ENCODE data around the gene TRIM29. TPM values are rescaled to one million over a fixed set of nuclear protein-coding genes. Genes with fewer than 3 reads are reported as not detected.

TRIM29 gene
- total RNA-seq, 1 experiment from 2014 or later, result 293 TPM

DNA sequence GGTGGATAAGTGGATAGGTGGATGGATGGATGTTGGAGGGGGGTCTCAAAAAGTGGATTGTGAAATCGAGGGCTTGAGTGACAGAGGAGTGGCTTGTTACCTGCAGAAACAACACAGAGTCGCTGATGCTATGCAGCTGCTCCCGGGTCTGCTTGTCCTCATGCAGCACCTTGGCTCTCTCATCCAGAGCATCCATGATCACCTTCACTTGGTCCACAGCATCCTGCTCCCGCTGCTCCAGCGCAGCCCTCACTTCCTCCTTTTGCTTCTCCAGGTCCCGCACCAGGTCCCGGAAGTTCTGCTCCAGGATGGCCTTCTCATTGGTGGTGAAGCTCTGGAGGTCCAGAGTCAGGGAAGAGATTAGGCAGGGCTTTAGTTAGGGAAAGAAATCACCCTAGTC is 10.7 kb downstream of the TRIM29 start:
- no peaks in the 10 kb centered on the region for H3K9me2 ChIP-seq (ENCODE audit: insufficient read depth)
- H3K4me1 ChIP-seq (replicated peaks; ENCODE audit: insufficient read depth), result peaks cover 39% of the 10 kb centered on the region
- no peaks in the 10 kb centered on the region for H4K20me1 ChIP-seq (ENCODE audit: insufficient read depth)
- no TSS peak for BruUV-seq (replicated peaks)
- no peak overlapping the region for H2AFZ ChIP-seq
- no peak for TF ChIP-seq EZH2 (IDR thresholded peaks at IDR 0.05; ENCODE audit: low read depth)
- TF ChIP-seq, protein P1, sequence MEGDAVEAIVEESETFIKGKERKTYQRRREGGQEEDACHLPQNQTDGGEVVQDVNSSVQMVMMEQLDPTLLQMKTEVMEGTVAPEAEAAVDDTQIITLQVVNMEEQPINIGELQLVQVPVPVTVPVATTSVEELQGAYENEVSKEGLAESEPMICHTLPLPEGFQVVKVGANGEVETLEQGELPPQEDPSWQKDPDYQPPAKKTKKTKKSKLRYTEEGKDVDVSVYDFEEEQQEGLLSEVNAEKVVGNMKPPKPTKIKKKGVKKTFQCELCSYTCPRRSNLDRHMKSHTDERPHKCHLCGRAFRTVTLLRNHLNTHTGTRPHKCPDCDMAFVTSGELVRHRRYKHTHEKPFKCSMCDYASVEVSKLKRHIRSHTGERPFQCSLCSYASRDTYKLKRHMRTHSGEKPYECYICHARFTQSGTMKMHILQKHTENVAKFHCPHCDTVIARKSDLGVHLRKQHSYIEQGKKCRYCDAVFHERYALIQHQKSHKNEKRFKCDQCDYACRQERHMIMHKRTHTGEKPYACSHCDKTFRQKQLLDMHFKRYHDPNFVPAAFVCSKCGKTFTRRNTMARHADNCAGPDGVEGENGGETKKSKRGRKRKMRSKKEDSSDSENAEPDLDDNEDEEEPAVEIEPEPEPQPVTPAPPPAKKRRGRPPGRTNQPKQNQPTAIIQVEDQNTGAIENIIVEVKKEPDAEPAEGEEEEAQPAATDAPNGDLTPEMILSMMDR (conservative IDR thresholded peaks at IDR 0.05), result no peak
- intact Hi-C loops (cut with micrococcal nuclease; ENCODE audit: unreplicated experiment), result loop anchor here (10.0 kb wide), 1 partner anchor 762 kb away; no protein-coding TSS in a partner anchor
- no peak for DNase-seq
- H3K27ac ChIP-seq, result no peak overlapping the region
- no peak overlapping the region for H3K4me3 ChIP-seq
- H3K79me2 ChIP-seq (ENCODE audit: low read depth), result no peaks in the 10 kb centered on the region
- no peaks in the 10 kb centered on the region for H3K27me3 ChIP-seq (ENCODE audit: insufficient read depth, low read depth)
- peaks cover 31% of the 10 kb centered on the region for H3F3A ChIP-seq (ENCODE audit: insufficient read depth, low read depth)
- POLR2A ChIA-PET (ENCODE audit: unreplicated experiment), result no interaction called here
- no peak overlapping the region for H3K4me2 ChIP-seq
- no peaks in the 10 kb centered on the region for H3K9me3 ChIP-seq (ENCODE audit: insufficient read depth, low read depth)
- 0 out of 2 replicates have a peak, but pooled peaks cover 9% of the 10 kb centered on the region for H3K36me3 ChIP-seq (ENCODE audit: low read depth)
- CTCF ChIA-PET, result no interaction called here

DNA sequence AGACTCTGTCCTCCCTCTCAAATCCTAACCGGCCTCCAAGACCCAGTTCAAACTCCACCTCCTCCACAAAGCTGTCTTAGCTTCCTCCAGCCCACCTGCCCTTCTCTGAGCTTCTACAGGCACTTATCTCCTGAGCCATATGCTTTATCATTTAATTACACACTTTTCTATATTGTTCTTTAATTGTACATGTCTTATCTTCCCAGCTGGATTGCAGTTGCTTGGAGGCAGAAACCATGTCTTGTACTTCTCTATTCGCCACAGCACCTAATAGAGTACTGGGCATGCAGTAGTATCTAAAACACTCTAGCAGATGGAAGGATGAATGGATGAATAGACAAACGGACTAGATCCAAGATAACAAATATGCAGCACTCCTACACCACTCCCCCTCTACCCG is 11.3 kb downstream of the TRIM29 start:
- CTCF ChIA-PET, result interaction anchor here (0.6 kb wide), 1 partner anchor 538 kb away, joined by 3 read pairs; no protein-coding TSS in a partner anchor
- intact Hi-C loops (cut with micrococcal nuclease; ENCODE audit: unreplicated experiment), result loop anchor here (10.0 kb wide), 1 partner anchor 762 kb away; no protein-coding TSS in a partner anchor
- no peaks in the 10 kb centered on the region for H3K9me2 ChIP-seq (ENCODE audit: insufficient read depth)
- no peak overlapping the region for H2AFZ ChIP-seq
- no peak overlapping the region for H3K27ac ChIP-seq
- no peak for DNase-seq
- H3K36me3 ChIP-seq (ENCODE audit: low read depth), result 0 out of 2 replicates have a peak, but pooled peaks cover 9% of the 10 kb centered on the region
- H4K20me1 ChIP-seq (ENCODE audit: insufficient read depth), result no peaks in the 10 kb centered on the region
- BruUV-seq (replicated peaks), result no TSS peak
- peaks cover 33% of the 10 kb centered on the region for H3F3A ChIP-seq (ENCODE audit: insufficient read depth, low read depth)
- POLR2A ChIA-PET (ENCODE audit: unreplicated experiment), result no interaction called here
- TF ChIP-seq, protein P1 (conservative IDR thresholded peaks at IDR 0.05), result no peak
- no peak for TF ChIP-seq EZH2 (IDR thresholded peaks at IDR 0.05; ENCODE audit: low read depth)
- peaks cover 43% of the 10 kb centered on the region for H3K4me1 ChIP-seq (replicated peaks; ENCODE audit: insufficient read depth)
- no peaks in the 10 kb centered on the region for H3K27me3 ChIP-seq (ENCODE audit: insufficient read depth, low read depth)
- H3K4me2 ChIP-seq, result no peak overlapping the region
- no peaks in the 10 kb centered on the region for H3K9me3 ChIP-seq (ENCODE audit: insufficient read depth, low read depth)
- H3K4me3 ChIP-seq, result no peak overlapping the region
- H3K79me2 ChIP-seq (ENCODE audit: low read depth), result no peaks in the 10 kb centered on the region

DNA sequence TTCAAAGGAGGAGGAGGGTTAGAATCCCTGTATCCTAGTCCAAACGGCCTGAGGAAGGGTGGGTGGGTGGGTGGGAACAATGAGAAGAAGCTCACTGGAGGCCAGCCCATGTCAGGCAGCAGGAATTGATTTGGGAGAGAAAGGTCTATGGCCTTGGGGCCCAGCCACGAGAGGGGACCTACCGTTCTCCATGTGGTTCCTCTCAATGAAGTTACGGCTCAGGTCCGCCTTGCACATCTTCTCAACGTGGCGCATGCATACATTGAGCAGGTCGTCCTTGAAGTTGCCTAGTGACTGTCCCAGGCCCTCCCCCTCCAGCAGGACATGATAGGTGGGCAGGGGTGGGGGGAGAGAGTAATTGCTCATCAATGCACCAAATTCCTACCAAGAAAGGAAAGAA is 12.4 kb downstream of the TRIM29 start:
- H3F3A ChIP-seq (ENCODE audit: insufficient read depth, low read depth), result peaks cover 44% of the 10 kb centered on the region
- H3K27me3 ChIP-seq (ENCODE audit: insufficient read depth, low read depth), result no peaks in the 10 kb centered on the region
- H3K4me1 ChIP-seq (replicated peaks; ENCODE audit: insufficient read depth), result peaks cover 53% of the 10 kb centered on the region
- CTCF ChIA-PET, result interaction anchor here (0.9 kb wide), 1 partner anchor 12 kb away, joined by 3 read pairs; the partner anchor contains the start of gene TRIM29
- DNase-seq, result no peak
- H3K4me2 ChIP-seq, result no peak overlapping the region; the same call in 1 of the 2 replicates
- no peaks in the 10 kb centered on the region for H3K9me2 ChIP-seq (ENCODE audit: insufficient read depth)
- intact Hi-C loops (cut with micrococcal nuclease; ENCODE audit: unreplicated experiment), result loop anchor here (1.0 to 10.0 kb wide), 3 partner anchors 13 to 761 kb away; partner anchors contain the start of gene TRIM29
- 0 out of 2 replicates have a peak, but pooled peaks cover 9% of the 10 kb centered on the region for H3K36me3 ChIP-seq (ENCODE audit: low read depth)
- TF ChIP-seq, protein P1 (conservative IDR thresholded peaks at IDR 0.05), result no peak
- TF ChIP-seq EZH2 (IDR thresholded peaks at IDR 0.05; ENCODE audit: low read depth), result no peak
- peak overlapping the region; percentile 98; the same call in 1 of the 2 replicates for H3K27ac ChIP-seq
- H3K79me2 ChIP-seq (ENCODE audit: low read depth), result 0 out of 2 replicates have a peak, but pooled peaks cover 2% of the 10 kb centered on the region
- H2AFZ ChIP-seq, result no peak overlapping the region
- H4K20me1 ChIP-seq (ENCODE audit: insufficient read depth), result no peaks in the 10 kb centered on the region
- no TSS peak for BruUV-seq (replicated peaks)
- H3K9me3 ChIP-seq (ENCODE audit: insufficient read depth, low read depth), result no peaks in the 10 kb centered on the region; the same call in 1 of the 2 replicates
- H3K4me3 ChIP-seq, result no peak overlapping the region
- POLR2A ChIA-PET (ENCODE audit: unreplicated experiment), result interaction anchor here (0.6 to 0.9 kb wide), 6 partner anchors 13 to 1144 kb away, joined by 3 to 9 read pairs (median 5); no protein-coding TSS in a partner anchor
